Fibroblast of lung (primary cell): Measurements from ENCODE around the gene NPHP3. TPM values are rescaled to one million over a fixed set of nuclear protein-coding genes. Genes with fewer than 3 reads are reported as not detected.
A peak's percentile ranks its signal among the peaks of the same experiment; 100 is the strongest.

Experiments used
- DNase-seq, 2 donors: peaks; one replicate each; pipeline versions ENCODE4 v3.0.0 to v3.0.0-alpha.2; 2010; ENCODE audit warnings: low read depth in 2 of 2
- H2AFZ ChIP-seq: 2 replicates; pipeline ENCODE4 v1.5.1; 2012; ENCODE audit warnings: low read length, control low read depth, inconsistent platforms
- H3K27ac ChIP-seq: 2 replicates; pipeline ENCODE4 v1.5.1; 2011; ENCODE audit warnings: low read length, control low read depth; ENCODE audit not compliant: insufficient read depth
- H3K27me3 ChIP-seq: 2 replicates; pipeline ENCODE4 v1.5.1; 2011; ENCODE audit warnings: mild to moderate bottlenecking, low read length; ENCODE audit not compliant: control insufficient read depth, insufficient read depth
- H3K36me3 ChIP-seq: 2 replicates; pipeline ENCODE4 v1.5.1; 2011; ENCODE audit warnings: low read length; ENCODE audit not compliant: control insufficient read depth, insufficient read depth
- H3K4me1 ChIP-seq: 2 replicates; pipeline ENCODE4 v1.5.1; 2011; ENCODE audit warnings: low read length; ENCODE audit not compliant: control insufficient read depth, insufficient read depth; ENCODE audit errors: extremely low read depth
- H3K4me2 ChIP-seq: 2 replicates; pipeline ENCODE4 v1.5.1; 2011; ENCODE audit warnings: low read length, control low read depth; ENCODE audit not compliant: insufficient read depth; ENCODE audit errors: extremely low read depth
- H3K4me3 ChIP-seq, 4 experiments: fragments of 200-600 bp in 1 of 4; sonication (generic) in 1 of 4; replicated peaks in 1 of 4; 2 replicates each; pipeline ENCODE4 v1.5.1; 2011 to 2016; ENCODE audit warnings: low read length in 4 of 4, low read depth in 3 of 4, mild to moderate bottlenecking in 3 of 4, control low read depth in 2 of 4, inconsistent platforms in 1 of 4, mixed read lengths in 1 of 4; ENCODE audit not compliant: insufficient read depth in 1 of 4; ENCODE audit errors: control extremely low read depth in 1 of 4
- H3K79me2 ChIP-seq: 2 replicates; pipeline ENCODE4 v1.5.1; 2012; ENCODE audit warnings: mild to moderate bottlenecking, low read length, inconsistent platforms; ENCODE audit not compliant: control insufficient read depth, insufficient read depth
- H3K9ac ChIP-seq: 2 replicates; pipeline ENCODE4 v1.5.1; 2011; ENCODE audit warnings: mild to moderate bottlenecking, low read length, control low read depth; ENCODE audit not compliant: insufficient read depth
- H3K9me3 ChIP-seq: 2 replicates; pipeline ENCODE4 v1.5.1; 2012; ENCODE audit warnings: low read depth, low read length; ENCODE audit not compliant: control insufficient read depth, insufficient read depth
- H4K20me1 ChIP-seq: 2 replicates; pipeline ENCODE4 v1.5.1; 2011; ENCODE audit warnings: low read length; ENCODE audit not compliant: control insufficient read depth, insufficient read depth; ENCODE audit errors: extremely low read depth
- CTCF ChIP-seq, 2 donors: IDR thresholded peaks in 1 of 2; conservative IDR thresholded peaks in 1 of 2; 1 replicate in 1 of 2; 2 replicates in 1 of 2; pipeline ENCODE4 v1.5.1; 2011 to 2012; ENCODE audit warnings: low read length in 2 of 2, control low read depth in 1 of 2, inconsistent platforms in 1 of 2, low read depth in 1 of 2, mild to moderate bottlenecking in 1 of 2
- EZH2 ChIP-seq: IDR thresholded peaks from 2 replicates; pipeline ENCODE4 v1.5.1; 2012; ENCODE audit warnings: low read length, control low read depth, mild to moderate bottlenecking; ENCODE audit errors: missing control alignments
- polyA plus RNA-seq, 2 donors: library from polyadenylated mRNA; depleted of rRNA in 1 of 2; stranded (reverse) in 1 of 2; unstranded in 1 of 2; fragments of >200 nt; gene quantifications; 2 replicates each; pipeline ENCODE4 v1.2.1, GENCODE V29; 2011 to 2012; ENCODE audit warnings: missing spikeins in 1 of 2
- total RNA-seq: library from RNA; depleted of rRNA; stranded (reverse); fragments of >200 nt; gene quantifications from 2 replicates; pipeline ENCODE4 v1.2.1, GENCODE V29; 2014

The NPHP3 gene
- total and polyA plus RNA-seq, 2 donors (not counting 1 experiment from before 2014, with no cell fraction given) = 24.4 to 38.5 TPM

GRCh38 chr3:132669256-132669777, 52.9 kb downstream of the NPHP3 start:
- Histone ChIP-seq H3K4me3 (no peak overlapping the region), H3K4me1 (no peaks in the 10 kb centered on the region), H3K27ac (no peak overlapping the region), H3K79me2 (peaks cover 11% of the 10 kb centered on the region), H3K9ac (no peak overlapping the region), H3K27me3 (no peaks in the 10 kb centered on the region), H3K9me3 (no peaks in the 10 kb centered on the region), H4K20me1 (no peaks in the 10 kb centered on the region), H3K36me3 (no peaks in the 10 kb centered on the region), H2AFZ (no peak overlapping the region), H3K4me2 (no peak overlapping the region)
- TF ChIP-seq EZH2 (no peak), CTCF (conservative IDR thresholded peaks at IDR 0.05 in 1 of 2, IDR thresholded peaks at IDR 0.05 in 1 of 2; ENCODE audit: low read depth in 1 of 2, low read length in 2 of 2) (no peak)
- peak in 1 of 2 donors; percentile 21 for DNase-seq

GRCh38 chr3:132665230-132665745, 56.9 kb downstream of the NPHP3 start:
- Histone ChIP-seq H2AFZ (no peak overlapping the region), H3K4me2 (no peak overlapping the region), H3K9ac (no peak overlapping the region), H3K36me3 (no peaks in the 10 kb centered on the region), H3K27ac (no peak overlapping the region), H3K9me3 (no peaks in the 10 kb centered on the region), H3K27me3 (no peaks in the 10 kb centered on the region), H3K4me3 (no peak overlapping the region), H4K20me1 (no peaks in the 10 kb centered on the region), H3K79me2 (peaks cover 44% of the 10 kb centered on the region), H3K4me1 (no peaks in the 10 kb centered on the region)
- TF ChIP-seq CTCF (conservative IDR thresholded peaks at IDR 0.05 in 1 of 2, IDR thresholded peaks at IDR 0.05 in 1 of 2; ENCODE audit: low read depth in 1 of 2, low read length in 2 of 2) (no peak), EZH2 (no peak)
- DNase-seq = peak in 1 of 2 donors; percentile 57

DNA sequence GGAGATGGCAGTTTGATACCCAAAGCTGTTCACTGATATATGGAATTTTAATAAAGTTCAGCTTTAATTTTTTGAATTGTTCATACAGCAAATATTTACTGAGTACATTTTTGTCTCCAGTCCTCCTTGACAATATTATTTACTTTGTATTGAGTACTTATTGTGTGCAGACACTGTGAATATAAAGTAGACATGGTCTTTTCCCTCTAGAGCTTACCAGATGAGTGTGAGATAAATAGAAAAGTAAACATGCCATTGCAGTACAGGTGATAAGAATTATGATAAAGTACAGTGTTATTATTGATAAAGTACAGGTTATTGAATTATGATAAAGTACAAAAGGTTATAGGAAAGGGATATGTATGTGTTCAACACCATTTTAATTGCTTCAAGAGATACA, 60.0 kb downstream of the NPHP3 start:
- no peaks in the 10 kb centered on the region for H3K36me3 ChIP-seq
- peaks cover 47% of the 10 kb centered on the region for H3K79me2 ChIP-seq
- H3K4me3 ChIP-seq = peak overlapping the region in 3 of 4 experiments; percentile 72 to 90 (median 82)
- no peaks in the 10 kb centered on the region for H3K27me3 ChIP-seq
- H4K20me1 ChIP-seq = no peaks in the 10 kb centered on the region
- no peaks in the 10 kb centered on the region for H3K9me3 ChIP-seq
- H2AFZ ChIP-seq = no peak overlapping the region
- no peak overlapping the region for H3K27ac ChIP-seq
- H3K9ac ChIP-seq = no peak overlapping the region
- no peaks in the 10 kb centered on the region for H3K4me1 ChIP-seq
- no peak for TF ChIP-seq EZH2
- peak overlapping the region; percentile 97 for H3K4me2 ChIP-seq
- DNase-seq = no peak
